ENCODE measurements around the gene CCDC38.

Gene CCDC38

GRCh38 chr12:95830335-95831089 is 111.9 kb downstream of the CCDC38 start:
- DNase-seq, result no peak

- no peak for DNase-seq
Measured at GRCh38 chr12:95829395-95829794, 113.0 kb downstream of the CCDC38 start.

GRCh38 chr12:95820096-95820703 is 122.2 kb downstream of the CCDC38 start:
- DNase-seq, result peak; percentile 62 to 69

Data from NCI-H2081 (cell line).